GM12801 (cell line): ENCODE measurements around the gene ACER2.

Experiments
- CTCF ChIP-seq: IDR thresholded peaks from one replicate; pipeline ENCODE4 v1.5.1; 2011; ENCODE audit warnings: control low read depth; ENCODE audit not compliant: insufficient read length; ENCODE audit errors: extremely low read depth

Gene ACER2

GRCh38 chr9:19408693-19409400 is at the start of gene ACER2:
TSS of gene ACER2 (plus strand) at chr9:19409009. CDS start at chr9:19409085, 76 bp downstream.
- no peak for TF ChIP-seq CTCF

- no peak for TF ChIP-seq CTCF
Measured at GRCh38 chr9:19369107-19369506, 39.7 kb upstream of the ACER2 start.

GRCh38 chr9:19371942-19372341 is 36.9 kb upstream of the ACER2 start:
- TF ChIP-seq CTCF, result no peak

- TF ChIP-seq CTCF, result no peak
Measured at GRCh38 chr9:19372567-19372966, 36.2 kb upstream of the ACER2 start.

- TF ChIP-seq CTCF, result no peak
Measured at GRCh38 chr9:19373527-19373926, 35.3 kb upstream of the ACER2 start.

GRCh38 chr9:19375538-19375937 is 33.3 kb upstream of the ACER2 start:
- TF ChIP-seq CTCF, result no peak

- no peak for TF ChIP-seq CTCF
Measured at GRCh38 chr9:19376931-19377330, 31.9 kb upstream of the ACER2 start.

- TF ChIP-seq CTCF, result no peak
Measured at GRCh38 chr9:19378164-19378563, 30.6 kb upstream of the ACER2 start.
